ENCODE data around the gene SPDYA. TPM values are rescaled to one million over a fixed set of nuclear protein-coding genes. Genes with fewer than 3 reads are reported as not detected.
A peak's percentile ranks its signal among the peaks of the same experiment; 100 is the strongest.

SPDYA gene
- total and polyA plus RNA-seq, 4 experiments from 2014 or later: 0.14 to 4.9 (median 4.5) TPM; not detected in 1

GRCh38 chr2:28842042-28842441 lies 31.4 kb downstream of the SPDYA start:
- H3K9me3 ChIP-seq (ENCODE audit: control insufficient read depth in 1 of 2, low read length in 2 of 2): no peaks in the 10 kb centered on the region
- POLR2A ChIA-PET (ENCODE audit: partially characterized antibody): no interaction called here
- no peak overlapping the region for H3K4me3 Mint-ChIP-seq
- DNase-seq: no peak
- H3K27me3 ChIP-seq (ENCODE audit: insufficient read depth, low read length): no peaks in the 10 kb centered on the region
- H3K27ac Mint-ChIP-seq: no peak overlapping the region
- no peaks in the 10 kb centered on the region for H3K27me3 Mint-ChIP-seq
- intact Hi-C loops (cut with micrococcal nuclease): no loop called here
- H3K27ac ChIP-seq (ENCODE audit: low read depth, low read length): no peak overlapping the region
- H3K9me3 Mint-ChIP-seq: no peaks in the 10 kb centered on the region
- H3K4me1 ChIP-seq (ENCODE audit: insufficient read depth, low read length): no peaks in the 10 kb centered on the region
- H3K4me1 Mint-ChIP-seq: no peaks in the 10 kb centered on the region
- CTCF ChIA-PET (ENCODE audit: partially characterized antibody): no interaction called here
- no peaks in the 10 kb centered on the region for H3K36me3 ChIP-seq (ENCODE audit: insufficient read depth, low read length)
- no peak overlapping the region for H3K4me3 ChIP-seq (ENCODE audit: low read length in 2 of 2)
- peaks cover 3 to 6% of the 10 kb centered on the region in 2 donors for H3K36me3 Mint-ChIP-seq

- no peak overlapping the region for H3K27ac ChIP-seq (ENCODE audit: low read depth, low read length)
- ChIA-PET CTCF (ENCODE audit: partially characterized antibody) (interaction anchor here (1.9 kb wide), 1 partner anchor 36 kb away, joined by 5 read pairs; no protein-coding TSS in a partner anchor), POLR2A (ENCODE audit: partially characterized antibody) (interaction anchor here (1.6 kb wide), 1 partner anchor 15 kb away, joined by 5 read pairs; the partner anchor contains the start of gene TRMT61B)
- H3K27me3 Mint-ChIP-seq: no peaks in the 10 kb centered on the region
- no peaks in the 10 kb centered on the region for H3K9me3 ChIP-seq (ENCODE audit: control insufficient read depth in 1 of 2, low read length in 2 of 2)
- no peaks in the 10 kb centered on the region for H3K9me3 Mint-ChIP-seq
- H3K36me3 ChIP-seq (ENCODE audit: insufficient read depth, low read length): peaks cover 7% of the 10 kb centered on the region
- intact Hi-C loops (cut with micrococcal nuclease): no loop called here
- H3K4me3 Mint-ChIP-seq: no peak overlapping the region
- no peaks in the 10 kb centered on the region for H3K27me3 ChIP-seq (ENCODE audit: insufficient read depth, low read length)
- no peaks in the 10 kb centered on the region for H3K4me1 ChIP-seq (ENCODE audit: insufficient read depth, low read length)
- peaks cover under 1 to 7% (median 4%) of the 10 kb centered on the region in 4 donors for H3K4me1 Mint-ChIP-seq
- H3K27ac Mint-ChIP-seq: peak overlapping the region in 1 of 7 donors; percentile 80
- no peak overlapping the region for H3K4me3 ChIP-seq (ENCODE audit: low read length in 2 of 2)
- no peak for DNase-seq
- H3K36me3 Mint-ChIP-seq: peaks cover 25 to 30% of the 10 kb centered on the region in 2 donors
These were observed 44.6 kb downstream of the SPDYA start for GRCh38 chr2:28855193-28855592.

GRCh38 chr2:28855977-28856376 lies 45.3 kb downstream of the SPDYA start:
- Mint-ChIP-seq H3K27me3 (no peaks in the 10 kb centered on the region), H3K9me3 (no peaks in the 10 kb centered on the region), H3K36me3 (peaks cover 31 to 36% of the 10 kb centered on the region in 2 donors), H3K4me1 (peaks cover 6 to 7% (median 6%) of the 10 kb centered on the region in 4 donors), H3K27ac (peak overlapping the region in 1 of 7 donors; percentile 24), H3K4me3 (no peak overlapping the region)
- CTCF ChIA-PET (ENCODE audit: partially characterized antibody): interaction anchor here (1.9 kb wide), 1 partner anchor 36 kb away, joined by 5 read pairs; no protein-coding TSS in a partner anchor
- Histone ChIP-seq H3K36me3 (ENCODE audit: insufficient read depth, low read length) (peaks cover 11% of the 10 kb centered on the region), H3K27ac (ENCODE audit: low read depth, low read length) (no peak overlapping the region), H3K9me3 (ENCODE audit: control insufficient read depth in 1 of 2, low read length in 2 of 2) (no peaks in the 10 kb centered on the region), H3K4me3 (ENCODE audit: low read length in 2 of 2) (no peak overlapping the region), H3K27me3 (ENCODE audit: insufficient read depth, low read length) (no peaks in the 10 kb centered on the region), H3K4me1 (ENCODE audit: insufficient read depth, low read length) (no peaks in the 10 kb centered on the region)
- intact Hi-C loops (cut with micrococcal nuclease): no loop called here
- no peak for DNase-seq
- POLR2A ChIA-PET (ENCODE audit: partially characterized antibody): no interaction called here

- Histone ChIP-seq H3K4me1 (ENCODE audit: insufficient read depth, low read length) (peaks cover 45% of the 10 kb centered on the region), H3K9me3 (ENCODE audit: control insufficient read depth in 1 of 2, low read length in 2 of 2) (no peaks in the 10 kb centered on the region), H3K36me3 (ENCODE audit: insufficient read depth, low read length) (no peaks in the 10 kb centered on the region), H3K27ac (ENCODE audit: low read depth, low read length) (no peak overlapping the region), H3K27me3 (ENCODE audit: insufficient read depth, low read length) (no peaks in the 10 kb centered on the region), H3K4me3 (ENCODE audit: low read length in 2 of 2) (no peak overlapping the region)
- ChIA-PET POLR2A (ENCODE audit: partially characterized antibody) (interaction anchor here (3.7 kb wide), 1 partner anchor 26 kb away, joined by 98 read pairs; the partner anchor contains the start of gene WDR43), CTCF (ENCODE audit: partially characterized antibody) (interaction anchor here (1.8 kb wide), 1 partner anchor 9 kb away, joined by 8 read pairs; no protein-coding TSS in a partner anchor)
- no peaks in the 10 kb centered on the region for H3K9me3 Mint-ChIP-seq
- peak overlapping the region; percentile 49 to 100 (median 70) for H3K4me3 Mint-ChIP-seq
- peaks cover 17 to 35% of the 10 kb centered on the region in 2 donors for H3K36me3 Mint-ChIP-seq
- peak overlapping the region in 3 of 7 donors; percentile 47 to 98 (median 78) for H3K27ac Mint-ChIP-seq
- no peak for DNase-seq
- intact Hi-C loops (cut with micrococcal nuclease): no loop called here
- no peaks in the 10 kb centered on the region for H3K27me3 Mint-ChIP-seq
- peaks cover 30 to 60% (median 41%) of the 10 kb centered on the region in 4 donors for H3K4me1 Mint-ChIP-seq
These were observed 58.0 kb downstream of the SPDYA start for GRCh38 chr2:28868611-28869010.

- ChIA-PET CTCF (ENCODE audit: partially characterized antibody) (interaction anchor here (0.8 to 2.5 kb wide), 10 partner anchors 10 to 468 kb away, joined by 3 to 12 read pairs (median 4); no protein-coding TSS in a partner anchor), POLR2A (ENCODE audit: partially characterized antibody) (interaction anchor here (0.6 to 3.7 kb wide), 22 partner anchors 8 to 1441 kb away, joined by 3 to 98 read pairs (median 4); partner anchors contain the start of genes NRBP1, PPP1CB, SLC4A1AP and SUPT7L)
- H3K9me3 Mint-ChIP-seq: no peaks in the 10 kb centered on the region
- H3K4me1 ChIP-seq (ENCODE audit: insufficient read depth, low read length): peaks cover 39% of the 10 kb centered on the region
- peak overlapping the region; percentile 99 for H3K4me3 ChIP-seq (ENCODE audit: low read length in 2 of 2)
- intact Hi-C loops (cut with micrococcal nuclease): loop anchor here (1.0 kb wide), 2 partner anchors 25 to 118 kb away; partner anchors contain the start of genes PPP1CB and WDR43
- H3K9me3 ChIP-seq (ENCODE audit: control insufficient read depth in 1 of 2, low read length in 2 of 2): no peaks in the 10 kb centered on the region
- H3K4me3 Mint-ChIP-seq: peak overlapping the region; percentile 93 to 100 (median 96)
- peaks cover 24 to 53% (median 36%) of the 10 kb centered on the region in 4 donors for H3K4me1 Mint-ChIP-seq
- peak overlapping the region; percentile 95 for H3K27ac ChIP-seq (ENCODE audit: low read depth, low read length)
- H3K27ac Mint-ChIP-seq: peak overlapping the region; percentile 98 to 100 (median 100)
- H3K36me3 Mint-ChIP-seq: peaks cover 9 to 27% of the 10 kb centered on the region in 2 donors
- no peaks in the 10 kb centered on the region for H3K36me3 ChIP-seq (ENCODE audit: insufficient read depth, low read length)
- H3K27me3 Mint-ChIP-seq: no peaks in the 10 kb centered on the region
- H3K27me3 ChIP-seq (ENCODE audit: insufficient read depth, low read length): no peaks in the 10 kb centered on the region
- peak in 2 of 5 donors; percentile 24 to 51 for DNase-seq
These were observed 59.0 kb downstream of the SPDYA start for GRCh38 chr2:28869494-28870145.

GRCh38 chr2:28870146-28870891 lies 59.7 kb downstream of the SPDYA start, which contains the start of gene TRMT61B:
Gene TRMT61B (minus strand): TSS chr2:28870309. CDS start chr2:28870277, 32 bp downstream.
- CTCF ChIA-PET (ENCODE audit: partially characterized antibody): interaction anchor here (0.8 to 2.5 kb wide), 11 partner anchors 11 to 469 kb away, joined by 3 to 12 read pairs (median 4); partner anchors contain the start of gene WDR43
- Histone ChIP-seq H3K4me3 (ENCODE audit: low read length in 2 of 2) (peak within 1 kb of the TSS; percentile 99), H3K27me3 (ENCODE audit: insufficient read depth, low read length) (no peaks in the 10 kb centered on the region), H3K36me3 (ENCODE audit: insufficient read depth, low read length) (no peaks in the 10 kb centered on the region), H3K9me3 (ENCODE audit: control insufficient read depth in 1 of 2, low read length in 2 of 2) (no peaks in the 10 kb centered on the region), H3K27ac (ENCODE audit: low read depth, low read length) (peak within 1 kb of the TSS; percentile 95), H3K4me1 (ENCODE audit: insufficient read depth, low read length) (peaks cover 39% of the 10 kb centered on the region)
- Mint-ChIP-seq H3K9me3 (no peaks in the 10 kb centered on the region), H3K27ac (peak within 1 kb of the TSS; percentile 98 to 100 (median 100)), H3K4me3 (peak within 1 kb of the TSS; percentile 93 to 100 (median 96)), H3K4me1 (peaks cover 20 to 46% (median 31%) of the 10 kb centered on the region in 4 donors), H3K27me3 (peaks cover 0 to 2% of the 10 kb centered on the region in 2 donors), H3K36me3 (peaks cover 5 to 22% of the 10 kb centered on the region in 2 donors)
- POLR2A ChIA-PET (ENCODE audit: partially characterized antibody): interaction anchor here (0.6 to 3.7 kb wide), 26 partner anchors 9 to 1442 kb away, joined by 3 to 98 read pairs (median 4); partner anchors contain the start of genes NRBP1, PPP1CB, SLC4A1AP and SUPT7L
- peak; percentile 95 to 96 (median 96) for DNase-seq
- intact Hi-C loops (cut with micrococcal nuclease): loop anchor here (1.0 kb wide), 2 partner anchors 24 to 119 kb away; partner anchors contain the start of genes PPP1CB and WDR43

Measured in CD4-positive, alpha-beta memory T cell (primary cell).